HG03103 (cell line): ENCODE results near the gene FUOM.

ENCODE experiments used
- ATAC-seq: cut with Tn5 transposase; IDR thresholded peaks from one replicate; pipeline ENCODE4 v1.9.1; 2021; ENCODE audit warnings: low read depth; ENCODE audit not compliant: unreplicated experiment

The FUOM gene

GRCh38 chr10:133357285-133358161, at the start of gene FUOM:
Gene FUOM (minus strand): TSS chr10:133358019. CDS start chr10:133358007, 12 bp downstream.
- peak; percentile 57 for ATAC-seq

- peak; percentile 45 for ATAC-seq
These were observed 48.2 kb upstream of the FUOM start for GRCh38 chr10:133405844-133406527.

- ATAC-seq = no peak
These were observed 47.5 kb upstream of the FUOM start for GRCh38 chr10:133405272-133405671.

- ATAC-seq = no peak
These were observed 46.0 kb upstream of the FUOM start for GRCh38 chr10:133403784-133404183.

GRCh38 chr10:133403359-133403758, 45.5 kb upstream of the FUOM start:
- no peak for ATAC-seq

GRCh38 chr10:133401981-133402725, 44.3 kb upstream of the FUOM start:
- ATAC-seq = no peak

GRCh38 chr10:133401500-133401899, 43.7 kb upstream of the FUOM start:
- no peak for ATAC-seq

- peak; percentile 65 for ATAC-seq
These were observed 43.0 kb upstream of the FUOM start for GRCh38 chr10:133400624-133401424.

- ATAC-seq = no peak
These were observed 41.3 kb upstream of the FUOM start for GRCh38 chr10:133399123-133399601.

GRCh38 chr10:133397938-133398337, 40.1 kb upstream of the FUOM start:
- ATAC-seq = no peak

- ATAC-seq = no peak
These were observed 38.3 kb upstream of the FUOM start for GRCh38 chr10:133396035-133396624.

GRCh38 chr10:133394801-133395221, 37.0 kb upstream of the FUOM start:
- no peak for ATAC-seq

- peak; percentile 55 for ATAC-seq
These were observed 36.3 kb upstream of the FUOM start, which contains the start of gene MTG1 for GRCh38 chr10:133394064-133394663. Gene MTG1 (plus strand): TSS chr10:133394157. CDS start chr10:133394221, 64 bp downstream.

- ATAC-seq = no peak
These were observed 35.7 kb upstream of the FUOM start for GRCh38 chr10:133393401-133394063.

GRCh38 chr10:133391761-133392518, 34.1 kb upstream of the FUOM start:
- no peak for ATAC-seq

- no peak for ATAC-seq
These were observed 33.4 kb upstream of the FUOM start for GRCh38 chr10:133391249-133391635.

GRCh38 chr10:133390597-133391248, 32.9 kb upstream of the FUOM start:
- no peak for ATAC-seq
